Measurements from ENCODE around the gene DACT1. TPM values are rescaled to one million over a fixed set of nuclear protein-coding genes. Genes with fewer than 3 reads are reported as not detected.
A peak's percentile ranks its signal among the peaks of the same experiment; 100 is the strongest.
"Not testable (repeated sequence)": the region's sequence is repeated elsewhere in the genome, so short reads cannot be mapped to it uniquely, and the experiment has no call there.

DACT1 gene
- total RNA-seq: 12.2 and 17.0 TPM in 2 replicates

DNA sequence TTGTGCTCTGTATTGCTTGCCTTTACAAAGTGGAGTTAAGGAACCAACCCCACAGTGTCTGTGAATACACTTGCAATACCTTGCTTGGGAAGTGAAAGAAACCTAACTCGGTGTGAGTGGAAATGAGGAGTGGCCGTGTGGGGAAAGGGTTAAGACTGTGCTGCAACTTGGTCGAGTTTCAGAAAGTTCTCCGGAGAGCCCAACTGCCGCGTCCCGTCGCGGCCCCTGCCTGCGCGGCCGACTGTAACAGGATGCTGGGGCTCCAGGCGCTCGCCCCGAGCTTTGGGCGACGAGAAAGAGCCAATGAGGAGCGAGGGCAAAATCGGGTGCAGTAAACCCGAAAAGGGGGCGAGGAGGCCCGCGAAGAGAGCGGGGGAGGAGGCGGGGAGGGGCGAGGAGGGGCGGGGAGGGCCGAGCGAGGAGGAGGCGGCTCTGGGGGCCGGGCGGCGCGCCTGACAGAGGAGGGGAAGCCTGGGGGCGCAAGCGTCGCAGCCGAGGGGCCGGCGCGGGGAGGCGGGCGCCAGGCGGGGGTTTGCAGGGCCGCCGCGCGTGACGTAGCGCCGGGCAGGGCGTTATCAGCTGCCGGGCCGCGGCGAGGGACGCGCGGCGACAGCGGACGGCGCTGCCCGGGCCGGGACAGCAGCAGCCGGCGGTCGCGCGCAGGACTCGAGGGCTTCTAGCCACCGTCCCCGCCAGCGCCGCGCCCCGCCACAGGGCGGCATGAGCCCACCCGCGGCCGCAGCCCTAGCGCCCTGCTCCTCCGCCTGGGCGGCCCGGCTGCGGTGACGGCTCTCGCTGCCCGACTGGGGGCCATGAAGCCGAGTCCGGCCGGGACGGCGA lies at the start of gene DACT1:
Gene DACT1 (plus strand): TSS at position 572 of the 840 bp plus-strand sequence. CDS start 241 bp downstream, at position 813.
- DNase-seq (ENCODE audit: low read depth): no peak
- no peaks in the 10 kb centered on the region for H3K27me3 ChIP-seq (ENCODE audit: control insufficient read depth, insufficient read depth, low read length)
- TF ChIP-seq, protein P1, sequence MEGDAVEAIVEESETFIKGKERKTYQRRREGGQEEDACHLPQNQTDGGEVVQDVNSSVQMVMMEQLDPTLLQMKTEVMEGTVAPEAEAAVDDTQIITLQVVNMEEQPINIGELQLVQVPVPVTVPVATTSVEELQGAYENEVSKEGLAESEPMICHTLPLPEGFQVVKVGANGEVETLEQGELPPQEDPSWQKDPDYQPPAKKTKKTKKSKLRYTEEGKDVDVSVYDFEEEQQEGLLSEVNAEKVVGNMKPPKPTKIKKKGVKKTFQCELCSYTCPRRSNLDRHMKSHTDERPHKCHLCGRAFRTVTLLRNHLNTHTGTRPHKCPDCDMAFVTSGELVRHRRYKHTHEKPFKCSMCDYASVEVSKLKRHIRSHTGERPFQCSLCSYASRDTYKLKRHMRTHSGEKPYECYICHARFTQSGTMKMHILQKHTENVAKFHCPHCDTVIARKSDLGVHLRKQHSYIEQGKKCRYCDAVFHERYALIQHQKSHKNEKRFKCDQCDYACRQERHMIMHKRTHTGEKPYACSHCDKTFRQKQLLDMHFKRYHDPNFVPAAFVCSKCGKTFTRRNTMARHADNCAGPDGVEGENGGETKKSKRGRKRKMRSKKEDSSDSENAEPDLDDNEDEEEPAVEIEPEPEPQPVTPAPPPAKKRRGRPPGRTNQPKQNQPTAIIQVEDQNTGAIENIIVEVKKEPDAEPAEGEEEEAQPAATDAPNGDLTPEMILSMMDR (IDR thresholded peaks at IDR 0.05; ENCODE audit: insufficient read depth, low read length, poor library complexity, severe bottlenecking): no peak
- H3K4me3 ChIP-seq (ENCODE audit: low read depth, low read length): peak within 1 kb of the TSS; percentile 80
- H3K36me3 ChIP-seq (ENCODE audit: control insufficient read depth, insufficient read depth, low read length): no peaks in the 10 kb centered on the region

GRCh38 chr14:58588321-58588720 lies 49.4 kb upstream of the DACT1 start:
- H3K27me3 ChIP-seq (ENCODE audit: control insufficient read depth, insufficient read depth, low read length); H3K36me3 ChIP-seq (ENCODE audit: control insufficient read depth, insufficient read depth, low read length); H3K4me3 ChIP-seq (ENCODE audit: low read depth, low read length); DNase-seq (ENCODE audit: low read depth): not testable (repeated sequence)

DNA sequence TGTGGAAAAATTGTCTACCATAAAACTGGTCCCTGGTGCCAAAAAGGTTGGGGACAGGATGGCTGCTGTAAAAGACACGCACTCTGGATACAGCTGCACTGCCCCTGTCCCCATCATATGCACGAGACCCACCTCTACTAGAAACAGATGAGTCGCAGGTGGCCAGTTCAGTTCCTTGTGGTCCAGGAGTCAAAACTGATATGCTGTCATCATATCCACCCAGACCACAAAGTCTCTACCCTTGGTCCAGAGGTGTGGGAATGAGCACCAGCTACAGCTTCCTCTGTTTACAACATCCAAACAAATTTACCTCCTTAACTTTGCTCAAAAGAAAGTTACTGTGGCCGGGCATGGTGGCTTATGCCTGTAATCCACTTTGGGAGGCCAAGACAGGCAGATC lies 43.8 kb upstream of the DACT1 start:
- no peak for DNase-seq (ENCODE audit: low read depth)
- Histone ChIP-seq H3K4me3 (ENCODE audit: low read depth, low read length) (no peak overlapping the region), H3K27me3 (ENCODE audit: control insufficient read depth, insufficient read depth, low read length) (no peaks in the 10 kb centered on the region), H3K36me3 (ENCODE audit: control insufficient read depth, insufficient read depth, low read length) (no peaks in the 10 kb centered on the region)
- TF ChIP-seq, protein P1 (IDR thresholded peaks at IDR 0.05; ENCODE audit: insufficient read depth, low read length, poor library complexity, severe bottlenecking): no peak

DNA sequence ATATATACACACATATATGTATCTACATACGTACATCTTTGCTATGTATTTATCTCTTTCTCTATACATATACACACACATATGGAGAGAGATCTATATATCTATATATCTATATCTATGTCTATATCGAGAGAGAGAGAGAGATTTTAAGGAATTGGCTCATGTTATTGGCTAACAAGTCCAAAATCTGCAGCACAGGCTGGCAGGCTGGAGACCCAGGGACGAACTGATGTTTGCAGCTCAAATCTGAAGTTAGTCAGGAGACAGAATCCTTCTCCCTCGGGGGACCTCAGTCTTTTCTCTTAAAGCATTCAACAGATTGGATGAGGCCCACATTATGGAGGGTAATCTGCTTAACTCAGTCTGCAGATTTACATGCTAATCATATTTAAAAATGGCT lies 40.7 kb upstream of the DACT1 start:
- TF ChIP-seq, protein P1 (IDR thresholded peaks at IDR 0.05; ENCODE audit: insufficient read depth, low read length, poor library complexity, severe bottlenecking): no peak
- H3K4me3 ChIP-seq (ENCODE audit: low read depth, low read length): no peak overlapping the region
- no peak for DNase-seq (ENCODE audit: low read depth)
- H3K27me3 ChIP-seq (ENCODE audit: control insufficient read depth, insufficient read depth, low read length): no peaks in the 10 kb centered on the region
- H3K36me3 ChIP-seq (ENCODE audit: control insufficient read depth, insufficient read depth, low read length): no peaks in the 10 kb centered on the region

- DNase-seq (ENCODE audit: low read depth): no peak
- Histone ChIP-seq H3K4me3 (ENCODE audit: low read depth, low read length) (no peak overlapping the region), H3K36me3 (ENCODE audit: control insufficient read depth, insufficient read depth, low read length) (no peaks in the 10 kb centered on the region), H3K27me3 (ENCODE audit: control insufficient read depth, insufficient read depth, low read length) (no peaks in the 10 kb centered on the region)
- TF ChIP-seq, protein P1 (IDR thresholded peaks at IDR 0.05; ENCODE audit: insufficient read depth, low read length, poor library complexity, severe bottlenecking): no peak
These were observed 39.5 kb upstream of the DACT1 start for GRCh38 chr14:58598028-58598803.

DNA sequence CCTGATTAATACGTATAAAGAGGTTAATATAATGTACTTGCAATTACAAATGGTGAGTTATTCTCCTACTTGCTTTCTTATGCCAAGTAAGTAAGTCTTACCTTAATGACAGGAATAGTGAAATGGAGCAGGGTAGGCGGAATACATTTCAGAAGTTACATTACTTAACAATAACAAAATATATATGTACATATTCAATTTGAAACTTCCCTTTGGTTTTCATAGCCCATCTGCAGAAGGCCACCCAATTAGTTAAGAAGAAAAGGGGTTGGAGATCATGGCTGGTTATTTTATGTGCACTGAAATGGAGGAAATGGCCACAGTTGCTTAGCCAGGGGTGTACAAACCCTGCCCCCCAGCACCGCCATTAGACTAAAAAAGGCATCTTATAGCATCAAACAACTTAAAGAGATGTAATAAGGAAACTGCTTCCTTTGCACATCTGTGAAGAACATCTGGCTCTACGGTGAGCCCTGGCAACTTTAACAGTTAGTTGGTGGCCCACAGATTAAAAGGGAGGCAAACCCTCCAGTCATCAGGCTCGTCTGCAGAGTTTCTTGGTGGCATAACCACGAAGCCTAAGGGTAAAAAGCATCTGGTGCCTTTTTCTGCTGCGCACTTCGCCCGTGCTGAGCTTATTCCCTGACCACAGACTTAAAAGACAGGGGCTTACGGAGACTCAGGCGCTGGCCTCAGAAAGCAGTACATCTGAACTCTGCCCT lies 38.8 kb upstream of the DACT1 start:
- Histone ChIP-seq H3K27me3 (ENCODE audit: control insufficient read depth, insufficient read depth, low read length) (no peaks in the 10 kb centered on the region), H3K36me3 (ENCODE audit: control insufficient read depth, insufficient read depth, low read length) (no peaks in the 10 kb centered on the region), H3K4me3 (ENCODE audit: low read depth, low read length) (no peak overlapping the region)
- TF ChIP-seq, protein P1 (IDR thresholded peaks at IDR 0.05; ENCODE audit: insufficient read depth, low read length, poor library complexity, severe bottlenecking): no peak
- no peak for DNase-seq (ENCODE audit: low read depth)
